G401 (cell line): Measurements from ENCODE around the gene LRRN4. TPM values are rescaled to one million over a fixed set of nuclear protein-coding genes. Genes with fewer than 3 reads are reported as not detected.

ENCODE experiments used
- DNase-seq: peaks from one replicate; pipeline ENCODE4 v3.0.0-alpha.2; 2015; ENCODE audit warnings: low spot score
- in situ Hi-C: cut with HindIII; loops from 2 replicates; pipeline ENCODE4 v1.10.0; 2016; ENCODE audit warnings: low sequenced_read_pairs, mixed read lengths
- total RNA-seq: library from RNA; depleted of rRNA; stranded (reverse); fragments of >200 nt; shearing (Covaris generic); gene quantifications from 2 replicates; pipeline ENCODE4 v1.2.3, GENCODE V29; 2014; rRNA removed

The LRRN4 gene
- total RNA-seq, 1 experiment from 2014 or later = not detected

GRCh38 chr20:5996765-5997164 lies 57.1 kb downstream of the LRRN4 start:
- in situ Hi-C loops = no loop called here
- no peak for DNase-seq

- in situ Hi-C loops = no loop called here
- no peak for DNase-seq
Observed at GRCh38 chr20:5991623-5992441, 62.0 kb downstream of the LRRN4 start.

DNA sequence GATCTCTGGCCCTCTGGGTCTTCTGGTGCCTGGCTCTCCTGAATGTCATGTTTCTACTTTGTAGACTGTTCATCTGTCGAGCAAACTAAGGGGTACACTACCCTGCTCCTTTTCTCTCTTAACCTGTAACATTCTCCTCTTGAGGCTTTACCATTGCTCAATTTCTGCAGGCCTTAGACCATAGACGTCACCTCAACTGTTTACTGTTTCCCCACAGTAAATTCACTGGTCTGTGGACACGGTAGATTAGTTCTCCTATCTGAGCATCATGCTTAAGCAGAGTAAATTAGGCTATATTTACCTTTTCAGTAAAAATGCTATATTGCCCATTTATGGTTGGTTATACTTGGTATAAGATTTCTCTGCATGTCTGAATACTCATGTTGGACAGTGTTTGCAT lies 62.9 kb downstream of the LRRN4 start:
- in situ Hi-C loops = no loop called here
- no peak for DNase-seq

Other genes with a start within 250 kb of the LRRN4 start
- 0.06 and 1.5 TPM in 2 replicates for gene CHGB, start 142.6 kb downstream of the LRRN4 start, total RNA-seq
- 12.7 and 15.9 TPM in 2 replicates for gene TRMT6, start 103.5 kb downstream of the LRRN4 start, total RNA-seq
- 12.2 and 27.0 TPM in 2 replicates for gene MCM8, start 103.4 kb downstream of the LRRN4 start, total RNA-seq
- 50.6 and 74.0 TPM in 2 replicates for gene CRLS1, start 47.9 kb downstream of the LRRN4 start, total RNA-seq
- gene FERMT1, start 69.0 kb upstream of the LRRN4 start, total RNA-seq = not detected in 2 replicates